ENCODE measurements around the gene GPER1. TPM values are rescaled to one million over a fixed set of nuclear protein-coding genes. Genes with fewer than 3 reads are reported as not detected.

The GPER1 gene
- total RNA-seq, 1 experiment from 2014 or later, result 0.28 TPM

- Mint-ChIP-seq H3K27me3 (ENCODE audit: insufficient read depth, unreplicated experiment) (no peaks in the 10 kb centered on the region), H3K9me3 (ENCODE audit: unreplicated experiment) (no peaks in the 10 kb centered on the region), H3K36me3 (ENCODE audit: insufficient read depth, unreplicated experiment) (no peaks in the 10 kb centered on the region), H3K4me1 (ENCODE audit: insufficient read depth, unreplicated experiment) (peaks cover 11% of the 10 kb centered on the region), H3K27ac (ENCODE audit: low read depth, unreplicated experiment) (peak overlapping the region; percentile 16), H3K4me3 (ENCODE audit: unreplicated experiment) (peak overlapping the region; percentile 65)
- POLR2A ChIA-PET, result interaction anchor here (0.7 to 2.4 kb wide), 5 partner anchors 8 to 52 kb away, joined by 4 to 15 read pairs (median 5); no protein-coding TSS in a partner anchor
- no TSS peak for BruUV-seq (replicated peaks)
- intact Hi-C loops (cut with micrococcal nuclease), result loop anchor here (2.0 kb wide), 1 partner anchor 17 kb away; no protein-coding TSS in a partner anchor
- no peak for DNase-seq (ENCODE audit: unreplicated experiment)
- TF ChIP-seq CTCF (IDR thresholded peaks at IDR 0.05; ENCODE audit: unreplicated experiment), result no peak
- CTCF ChIA-PET, result interaction anchor here (0.6 to 2.2 kb wide), 11 partner anchors 13 to 206 kb away, joined by 3 to 9 read pairs (median 3); no protein-coding TSS in a partner anchor
Measured at GRCh38 chr7:1045069-1046063, 42.5 kb upstream of the GPER1 start.

GRCh38 chr7:1046722-1047679 is 40.9 kb upstream of the GPER1 start:
- H3K9me3 Mint-ChIP-seq (ENCODE audit: unreplicated experiment), result no peaks in the 10 kb centered on the region
- H3K27me3 Mint-ChIP-seq (ENCODE audit: insufficient read depth, unreplicated experiment), result no peaks in the 10 kb centered on the region
- no TSS peak for BruUV-seq (replicated peaks)
- POLR2A ChIA-PET, result no interaction called here
- H3K4me3 Mint-ChIP-seq (ENCODE audit: unreplicated experiment), result no peak overlapping the region
- intact Hi-C loops (cut with micrococcal nuclease), result no loop called here
- no peak for DNase-seq (ENCODE audit: unreplicated experiment)
- no peaks in the 10 kb centered on the region for H3K36me3 Mint-ChIP-seq (ENCODE audit: insufficient read depth, unreplicated experiment)
- H3K27ac Mint-ChIP-seq (ENCODE audit: low read depth, unreplicated experiment), result no peak overlapping the region
- peaks cover 11% of the 10 kb centered on the region for H3K4me1 Mint-ChIP-seq (ENCODE audit: insufficient read depth, unreplicated experiment)
- CTCF ChIA-PET, result interaction anchor here (0.6 to 1.0 kb wide), 4 partner anchors 19 to 158 kb away, joined by 3 to 4 read pairs (median 4); partner anchors contain the start of gene COX19
- TF ChIP-seq CTCF (IDR thresholded peaks at IDR 0.05; ENCODE audit: unreplicated experiment), result no peak

- no peaks in the 10 kb centered on the region for H3K9me3 Mint-ChIP-seq (ENCODE audit: unreplicated experiment)
- ChIA-PET POLR2A (no interaction called here), CTCF (no interaction called here)
- DNase-seq (ENCODE audit: unreplicated experiment), result no peak
- no TSS peak for BruUV-seq (replicated peaks)
- H3K4me3 Mint-ChIP-seq (ENCODE audit: unreplicated experiment), result no peak overlapping the region
- intact Hi-C loops (cut with micrococcal nuclease), result no loop called here
- H3K27me3 Mint-ChIP-seq (ENCODE audit: insufficient read depth, unreplicated experiment), result no peaks in the 10 kb centered on the region
- peaks cover 5% of the 10 kb centered on the region for H3K4me1 Mint-ChIP-seq (ENCODE audit: insufficient read depth, unreplicated experiment)
- H3K36me3 Mint-ChIP-seq (ENCODE audit: insufficient read depth, unreplicated experiment), result no peaks in the 10 kb centered on the region
- no peak overlapping the region for H3K27ac Mint-ChIP-seq (ENCODE audit: low read depth, unreplicated experiment)
- no peak for TF ChIP-seq CTCF (IDR thresholded peaks at IDR 0.05; ENCODE audit: unreplicated experiment)
Measured at GRCh38 chr7:1049006-1049741, 38.7 kb upstream of the GPER1 start.

Measured in MCF 10A (cell line).